HG02852 (cell line): ENCODE results near the gene FBXO8.

Experiments used
- ATAC-seq: cut with Tn5 transposase; IDR thresholded peaks from one replicate; pipeline ENCODE4 v1.9.1; 2021; ENCODE audit warnings: mild to moderate bottlenecking, moderate library complexity; ENCODE audit not compliant: unreplicated experiment

The FBXO8 gene

DNA sequence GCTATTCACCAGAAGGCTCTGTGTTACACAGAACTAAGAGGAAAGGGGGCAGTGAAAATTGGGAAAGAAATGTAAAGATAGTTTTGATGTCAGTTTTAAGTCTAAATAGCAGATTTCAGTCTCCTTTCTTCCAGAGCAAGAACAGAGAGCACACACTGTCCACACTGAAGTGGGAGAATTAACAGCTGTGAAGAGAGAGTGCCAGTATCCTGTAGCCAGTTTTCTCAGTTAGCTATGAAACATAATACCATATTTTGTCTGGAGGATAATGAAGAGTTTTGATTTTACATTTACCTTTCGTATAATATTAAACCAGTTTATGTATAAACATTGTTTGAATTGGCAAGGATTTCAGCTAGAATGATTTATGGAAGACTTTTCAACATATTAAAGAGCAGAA, 35.1 kb downstream of the FBXO8 start:
- ATAC-seq = no peak

DNA sequence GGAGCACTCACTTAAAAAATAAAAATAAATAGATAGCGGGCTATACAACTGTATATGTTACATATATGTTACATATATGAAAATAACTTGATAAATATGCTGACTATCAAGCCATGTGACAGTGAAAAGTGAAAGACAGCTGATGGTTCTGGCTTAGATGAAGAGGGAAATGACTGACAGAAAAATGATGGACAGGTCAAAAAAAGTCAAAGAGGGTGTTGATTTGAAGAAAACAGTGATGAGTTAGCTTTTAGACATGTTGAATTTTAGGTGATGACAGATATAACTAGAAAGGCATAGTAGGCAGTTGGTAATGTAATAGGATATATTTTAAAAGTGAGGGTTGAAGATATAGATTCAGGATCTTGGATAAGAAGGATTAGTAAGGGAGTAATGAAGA, 37.8 kb downstream of the FBXO8 start:
- ATAC-seq = no peak

DNA sequence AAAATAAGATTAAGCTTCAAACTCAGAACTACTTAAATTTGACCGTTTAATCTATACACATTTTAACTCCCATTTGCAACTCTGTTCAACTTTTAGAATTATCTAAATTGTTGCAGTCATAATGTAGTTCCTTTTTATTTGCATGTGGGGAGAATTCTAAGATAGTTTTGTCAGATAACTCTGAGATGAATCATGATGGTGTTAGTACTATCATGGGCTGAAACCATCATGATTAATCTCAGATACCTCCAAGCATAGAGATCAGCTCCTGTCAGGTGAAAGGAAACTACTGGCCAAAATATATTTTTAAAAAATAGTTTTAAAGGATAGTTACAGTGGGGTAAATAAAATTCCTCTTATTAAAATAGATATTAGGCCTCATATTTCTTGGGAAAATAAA, 39.0 kb downstream of the FBXO8 start:
- peak; percentile 65 for ATAC-seq

- ATAC-seq = no peak
Measured at GRCh38 chr4:174241162-174241561, 42.3 kb downstream of the FBXO8 start.

DNA sequence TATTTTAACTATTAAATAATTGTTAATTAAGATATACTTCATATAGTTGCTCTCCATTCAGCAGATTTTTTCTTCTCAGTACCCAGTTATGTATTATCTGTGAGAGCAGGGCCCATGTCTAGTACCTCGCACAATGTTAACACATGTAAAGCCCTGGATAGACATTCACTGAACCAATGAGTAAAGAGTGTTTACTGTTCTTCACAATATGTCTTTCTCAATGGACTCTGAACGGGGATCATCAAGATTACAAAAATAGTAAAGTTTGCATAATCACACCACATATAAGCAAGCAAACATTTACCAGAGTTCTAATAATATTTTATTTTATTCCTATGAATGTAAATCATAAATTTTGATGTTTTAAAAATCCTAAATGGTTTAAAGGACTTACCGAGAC, 47.1 kb downstream of the FBXO8 start:
- no peak for ATAC-seq

GRCh38 chr4:174230680-174231079, 52.8 kb downstream of the FBXO8 start:
- ATAC-seq = no peak

GRCh38 chr4:174230148-174230547, 53.3 kb downstream of the FBXO8 start:
- no peak for ATAC-seq

DNA sequence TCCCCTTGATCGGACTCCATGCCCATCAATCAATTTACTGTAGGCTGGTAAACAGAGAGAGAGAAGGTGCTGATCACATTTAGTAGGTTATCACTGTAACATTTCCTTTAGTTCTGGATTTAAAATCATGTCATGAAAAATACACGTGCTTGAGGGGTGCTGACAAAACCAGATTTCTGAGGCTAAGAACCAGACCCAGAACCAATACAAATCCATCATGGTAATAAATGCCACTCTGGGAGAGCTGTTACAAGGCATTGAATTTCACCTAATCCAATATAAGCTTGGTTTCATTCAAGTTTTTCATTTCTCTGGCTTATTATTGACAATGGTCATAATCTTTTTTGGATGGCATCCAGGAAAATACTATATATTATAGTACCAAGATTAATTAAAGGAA, 54.5 kb downstream of the FBXO8 start:
- ATAC-seq = no peak

DNA sequence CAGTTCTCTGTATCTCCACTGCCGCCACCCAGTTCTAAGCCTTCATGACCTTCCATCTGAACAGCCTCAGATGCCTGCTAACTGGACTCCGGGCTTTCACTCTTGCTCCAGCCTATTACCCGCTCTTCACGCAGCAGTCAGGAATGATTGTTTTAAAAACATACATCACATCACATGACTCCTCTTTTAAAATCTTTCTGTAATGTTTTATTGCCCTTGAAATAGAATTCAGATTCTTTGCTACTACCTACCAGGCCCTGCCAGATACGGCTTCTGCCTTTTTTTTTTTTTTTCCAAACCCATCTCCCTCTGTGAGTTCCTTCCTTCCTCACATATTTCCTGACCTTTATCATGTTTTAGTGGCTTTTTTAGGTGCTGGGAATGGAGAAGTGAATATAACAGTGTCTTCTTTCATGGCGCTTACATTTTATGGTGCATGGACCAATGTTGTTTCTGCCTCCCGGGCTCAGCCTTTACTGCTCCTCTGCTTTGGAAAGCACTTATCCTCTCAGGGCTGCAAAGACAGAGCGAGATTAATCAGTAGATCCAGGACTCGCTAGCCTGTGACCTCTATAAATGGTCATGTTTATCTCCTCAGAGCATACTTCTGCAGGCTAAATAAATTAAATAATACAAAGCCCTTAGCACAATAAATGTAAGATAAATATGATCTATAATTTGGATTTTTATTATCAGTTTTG, 58.0 kb downstream of the FBXO8 start:
- no peak for ATAC-seq

- no peak for ATAC-seq
Measured at GRCh38 chr4:174224550-174224949, 58.9 kb downstream of the FBXO8 start.

DNA sequence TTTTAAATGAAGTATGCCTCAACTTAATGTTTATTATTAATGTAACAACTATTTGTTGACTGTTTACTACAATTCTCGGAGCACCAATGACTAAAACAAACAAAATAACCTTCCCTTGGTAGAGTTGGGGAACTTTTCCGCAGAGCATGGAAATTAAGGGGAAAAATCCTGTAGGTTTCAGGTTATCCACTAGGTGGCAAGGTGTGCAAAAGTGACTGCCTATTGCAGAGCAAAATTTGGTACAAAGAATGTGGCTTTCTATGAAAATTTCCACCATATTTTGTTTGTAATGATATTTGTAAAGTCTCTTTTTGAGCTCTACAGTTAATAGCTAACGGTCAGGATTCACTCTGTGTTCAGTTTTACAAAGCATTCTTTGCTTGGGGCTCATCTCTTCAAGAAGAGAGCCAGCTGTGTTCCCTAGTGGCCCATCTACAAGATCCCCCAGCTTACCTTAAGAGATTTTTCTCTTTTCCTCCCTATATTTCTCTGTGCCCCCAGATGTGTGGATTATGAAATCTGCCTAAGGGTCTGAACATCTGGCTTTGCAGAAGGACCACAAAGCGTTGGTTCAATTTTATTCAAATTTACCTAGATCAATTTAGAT, 61.1 kb downstream of the FBXO8 start:
- ATAC-seq = peak; percentile 68

DNA sequence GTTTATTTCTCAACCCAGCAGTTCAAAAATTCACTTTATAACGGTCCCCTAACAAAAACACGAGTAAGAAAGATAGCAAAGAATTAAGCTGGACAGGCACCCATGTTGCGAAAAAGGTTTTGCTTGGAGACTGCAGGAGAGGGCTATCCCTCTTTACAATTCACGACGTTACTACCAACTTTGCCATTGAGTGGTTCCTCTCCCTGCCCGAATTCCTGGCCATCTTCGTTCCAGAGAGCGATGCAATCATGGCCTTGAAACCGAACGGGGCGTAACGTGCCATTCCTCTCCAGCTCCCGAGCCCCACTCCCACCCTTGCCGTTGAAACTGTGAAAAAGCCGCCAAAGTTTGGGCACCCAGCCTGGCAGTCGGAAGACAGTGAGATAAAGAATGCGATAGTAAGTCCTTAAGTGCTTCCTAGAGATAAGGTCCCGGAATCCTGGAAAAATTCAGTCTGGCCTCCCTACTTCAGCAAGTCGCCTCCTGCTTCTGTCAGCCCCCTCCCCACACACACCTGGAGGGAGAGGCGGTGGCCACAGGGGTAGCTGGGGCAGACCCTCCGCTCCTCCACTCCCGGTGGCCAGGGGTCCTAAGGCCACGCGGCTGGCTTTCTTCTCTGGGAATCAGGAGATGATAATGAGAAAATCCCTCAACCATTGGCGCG, 65.2 kb downstream of the FBXO8 start:
- no peak for ATAC-seq

- ATAC-seq = no peak
Measured at GRCh38 chr4:174217273-174218126, 66.0 kb downstream of the FBXO8 start.

DNA sequence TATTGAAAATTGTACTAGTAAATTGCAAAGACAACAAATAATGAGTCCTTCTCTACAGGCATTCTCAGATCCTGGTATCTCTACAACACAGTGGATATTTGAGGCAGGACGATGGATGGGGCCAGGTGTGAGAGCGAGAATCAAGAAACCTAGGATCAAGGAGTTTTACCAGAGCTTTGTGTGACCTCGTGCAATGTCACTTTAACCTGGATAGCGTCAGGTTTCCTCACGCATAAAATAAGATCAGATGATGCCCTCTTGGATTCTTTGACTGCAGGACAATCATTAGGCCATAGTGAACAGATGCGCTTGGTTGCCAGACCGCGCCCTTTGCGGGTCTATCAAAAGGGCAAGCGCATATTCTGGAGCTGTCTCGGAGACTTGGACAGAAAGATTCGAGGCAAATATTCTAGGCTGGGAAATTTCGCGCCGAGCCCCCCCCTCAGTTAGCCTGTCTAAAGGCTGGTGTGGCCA, 66.6 kb downstream of the FBXO8 start:
- no peak for ATAC-seq

DNA sequence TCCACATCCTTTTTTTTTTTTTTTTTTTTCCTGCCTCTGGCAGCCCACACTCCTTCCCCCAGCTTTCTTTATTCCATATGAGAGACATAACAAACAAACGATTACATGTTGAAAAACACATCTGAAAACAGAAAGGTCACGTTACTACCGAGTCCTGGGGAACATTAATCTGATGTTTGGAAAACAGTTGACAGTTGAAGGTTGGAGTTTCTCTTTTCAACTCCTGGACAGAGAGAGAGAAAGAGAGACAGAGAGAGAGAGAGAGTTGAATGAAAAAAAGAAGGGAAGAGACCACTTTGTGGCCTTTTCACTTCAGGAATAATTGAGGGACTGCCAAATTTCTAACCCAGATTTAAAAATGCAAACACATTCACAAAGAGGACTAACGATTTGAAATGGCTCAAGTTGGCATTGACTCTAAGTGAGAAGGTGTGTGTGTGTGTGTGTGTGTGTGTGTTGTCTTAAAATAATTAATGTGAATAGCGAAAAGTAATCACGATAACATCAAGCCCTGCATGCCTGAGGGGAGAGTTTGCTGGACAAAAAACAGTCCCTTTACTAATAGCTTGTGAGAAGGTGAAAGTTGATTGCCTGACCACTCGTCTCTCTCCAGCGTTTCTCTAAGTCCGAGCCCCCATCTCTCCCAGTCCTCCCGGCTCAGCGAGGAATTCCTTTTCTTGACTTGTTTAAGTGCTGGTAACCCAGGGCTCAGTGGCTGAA, 67.3 kb downstream of the FBXO8 start:
- ATAC-seq = no peak

GRCh38 chr4:174215057-174215456, 68.4 kb downstream of the FBXO8 start:
- ATAC-seq = no peak

GRCh38 chr4:174214101-174214878, 69.2 kb downstream of the FBXO8 start:
- ATAC-seq = peak; percentile 43

DNA sequence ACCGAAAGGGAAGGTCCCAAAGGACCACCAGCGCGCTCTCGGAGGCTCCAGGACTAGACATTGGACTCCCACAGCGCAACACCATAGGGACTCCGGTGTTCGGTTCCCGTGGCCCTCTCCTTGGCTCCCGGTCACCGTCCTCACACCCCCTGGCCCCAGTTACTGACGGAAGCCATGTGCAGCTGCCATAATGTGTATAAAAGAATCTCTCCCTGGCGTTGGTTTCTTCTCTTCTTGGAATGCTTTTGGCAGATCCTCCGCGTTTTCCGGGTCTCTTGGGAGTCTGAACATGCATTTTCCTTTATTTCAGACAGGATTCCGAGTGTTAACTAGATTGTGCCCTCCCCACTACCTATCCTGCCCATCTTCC, 69.8 kb downstream of the FBXO8 start:
- ATAC-seq = peak; percentile 4

GRCh38 chr4:174212061-174212460, 71.4 kb downstream of the FBXO8 start:
- ATAC-seq = no peak

DNA sequence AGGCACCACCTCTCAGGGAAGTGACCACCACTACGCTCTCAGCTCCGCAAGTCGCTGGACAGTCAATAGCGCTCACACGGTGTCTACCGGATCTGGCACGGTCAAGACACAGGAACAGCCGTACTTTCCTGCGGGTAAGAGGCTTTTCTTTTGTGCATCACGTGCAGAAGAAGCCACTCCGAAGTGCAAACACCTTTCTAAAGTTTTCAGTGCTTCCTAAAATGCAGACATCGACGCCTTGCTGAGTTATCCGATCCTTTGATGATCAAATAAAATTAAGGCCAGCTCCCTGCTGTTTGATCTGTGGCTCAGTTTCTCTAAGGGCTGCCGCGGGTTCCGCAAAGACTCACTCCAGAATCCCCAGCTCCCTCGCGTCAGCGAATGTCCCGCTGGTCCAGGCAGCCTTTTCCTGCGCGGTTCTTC, 71.8 kb downstream of the FBXO8 start:
- no peak for ATAC-seq
